CD4-positive, alpha-beta T cell treated with Interleukin-17A for 4 hours (primary cell): ENCODE data around the gene TMEM145.
"Not testable (repeated sequence)": the region's sequence is repeated elsewhere in the genome, so short reads cannot be mapped to it uniquely, and the experiment has no call there.

Experiments used
- DNase-seq: peaks from one replicate; pipeline ENCODE4 v3.0.0-alpha.2; 2020; ENCODE audit warnings: mixed read lengths

Gene TMEM145

DNA sequence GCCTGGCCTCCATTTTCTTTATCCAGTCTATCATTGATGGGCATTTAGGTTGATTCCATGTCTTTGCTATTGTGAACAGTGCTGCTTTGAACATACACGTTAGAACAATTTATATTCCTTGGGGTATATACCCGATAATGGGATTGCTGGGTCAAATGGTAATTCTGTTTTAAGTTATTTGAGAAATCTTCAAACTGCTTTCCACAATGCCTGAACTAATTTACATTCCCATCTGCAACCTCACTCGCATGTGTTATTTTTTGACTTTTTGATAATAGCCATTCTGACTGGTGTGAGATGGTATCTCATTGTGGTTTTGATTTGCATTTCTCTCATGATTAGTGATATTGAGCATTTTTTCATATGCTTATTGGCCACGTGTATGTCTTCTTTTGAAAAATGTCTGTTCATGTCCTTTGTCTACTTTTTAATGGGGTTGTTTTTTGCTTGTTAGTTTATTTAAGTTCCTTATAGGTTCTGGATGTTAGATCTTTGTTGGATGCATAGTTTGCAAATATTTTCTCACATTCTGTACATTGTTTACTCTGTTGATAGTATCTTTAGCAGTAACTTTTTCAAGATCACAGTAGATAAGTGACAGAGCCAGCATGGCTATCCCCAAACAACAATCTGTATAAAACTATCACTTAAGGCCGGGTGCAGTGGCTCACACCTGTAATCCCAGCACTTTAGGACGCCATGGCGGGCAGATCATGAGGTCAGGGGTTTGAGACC, 26.2 kb downstream of the TMEM145 start:
- not testable (repeated sequence) for DNase-seq

DNA sequence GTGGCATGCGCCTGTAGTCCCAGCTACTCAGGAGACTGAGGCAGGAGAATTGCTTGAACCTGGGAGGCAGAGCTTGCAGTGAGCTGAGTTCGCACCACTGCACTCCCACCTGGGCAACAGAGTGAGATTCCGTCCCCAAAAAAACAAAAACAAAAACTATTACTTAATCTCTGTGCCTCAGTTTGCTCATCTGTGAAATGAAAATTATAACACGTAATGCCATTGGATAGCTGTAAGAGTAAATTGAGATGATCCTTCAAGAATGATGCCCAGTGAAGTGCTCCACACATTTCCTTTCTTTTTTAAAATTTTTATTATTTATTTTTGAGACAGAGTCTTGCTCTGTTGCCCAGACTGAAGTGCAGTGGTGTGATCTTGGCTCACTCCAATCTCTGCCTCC, 26.8 kb downstream of the TMEM145 start:
- DNase-seq = not testable (repeated sequence)

DNA sequence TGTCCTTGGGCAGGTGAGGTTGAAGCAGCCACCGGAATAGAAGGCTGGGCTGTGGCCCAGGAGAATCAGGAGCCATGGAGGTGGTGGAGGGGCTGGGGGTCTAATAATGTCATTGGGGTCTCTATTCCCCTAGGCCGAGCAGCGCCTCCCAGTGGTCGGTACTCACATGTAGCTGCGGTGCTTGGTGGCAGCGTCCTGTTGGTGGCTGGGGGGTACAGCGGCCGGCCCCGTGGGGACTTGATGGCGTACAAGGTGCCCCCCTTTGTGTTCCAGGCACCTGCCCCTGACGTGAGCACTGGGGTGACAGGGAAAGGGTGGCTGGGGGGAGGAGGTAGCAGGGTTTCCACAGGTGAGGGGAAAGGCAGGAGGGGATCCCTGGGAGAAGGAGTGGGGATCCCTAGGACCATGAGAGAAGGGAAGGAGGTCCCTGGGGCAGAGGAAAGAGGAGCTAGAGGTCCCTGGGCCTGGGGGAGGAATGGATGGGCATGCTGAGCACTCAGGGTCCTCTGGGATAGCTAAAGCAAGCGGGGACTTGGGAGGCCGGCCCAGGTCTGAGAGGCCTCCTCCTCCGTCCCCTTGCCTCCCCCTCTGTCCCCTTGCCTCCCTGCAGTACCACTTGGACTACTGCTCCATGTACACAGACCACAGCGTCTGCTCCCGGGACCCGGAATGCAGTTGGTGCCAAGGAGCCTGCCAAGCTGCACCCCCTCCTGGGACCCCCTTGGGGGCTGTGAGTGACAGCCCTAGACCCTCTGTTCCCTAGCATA, 30.4 kb downstream of the TMEM145 start:
- DNase-seq = no peak

DNA sequence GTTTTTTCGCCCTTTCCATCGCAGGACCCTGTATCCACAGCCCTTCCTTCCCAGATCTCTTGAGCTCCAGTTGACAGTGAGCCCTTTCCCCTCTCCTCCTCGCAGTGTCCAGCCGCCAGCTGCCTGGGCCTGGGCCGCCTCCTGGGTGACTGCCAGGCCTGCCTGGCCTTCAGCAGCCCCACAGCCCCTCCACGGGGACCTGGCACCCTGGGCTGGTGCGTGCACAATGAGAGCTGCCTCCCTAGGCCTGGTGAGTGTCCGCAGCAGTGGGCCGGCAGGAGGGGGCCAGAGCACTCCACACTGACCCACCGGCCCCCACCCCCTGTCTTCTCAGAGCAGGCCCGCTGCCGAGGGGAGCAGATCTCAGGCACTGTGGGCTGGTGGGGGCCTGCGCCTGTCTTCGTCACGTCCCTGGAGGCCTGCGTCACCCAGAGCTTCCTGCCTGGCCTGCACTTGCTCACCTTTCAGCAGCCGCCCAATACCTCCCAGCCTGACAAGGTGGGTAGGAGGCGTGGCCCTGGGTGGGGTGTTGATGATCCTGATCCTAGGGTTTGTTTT, 31.3 kb downstream of the TMEM145 start:
- DNase-seq = no peak

DNA sequence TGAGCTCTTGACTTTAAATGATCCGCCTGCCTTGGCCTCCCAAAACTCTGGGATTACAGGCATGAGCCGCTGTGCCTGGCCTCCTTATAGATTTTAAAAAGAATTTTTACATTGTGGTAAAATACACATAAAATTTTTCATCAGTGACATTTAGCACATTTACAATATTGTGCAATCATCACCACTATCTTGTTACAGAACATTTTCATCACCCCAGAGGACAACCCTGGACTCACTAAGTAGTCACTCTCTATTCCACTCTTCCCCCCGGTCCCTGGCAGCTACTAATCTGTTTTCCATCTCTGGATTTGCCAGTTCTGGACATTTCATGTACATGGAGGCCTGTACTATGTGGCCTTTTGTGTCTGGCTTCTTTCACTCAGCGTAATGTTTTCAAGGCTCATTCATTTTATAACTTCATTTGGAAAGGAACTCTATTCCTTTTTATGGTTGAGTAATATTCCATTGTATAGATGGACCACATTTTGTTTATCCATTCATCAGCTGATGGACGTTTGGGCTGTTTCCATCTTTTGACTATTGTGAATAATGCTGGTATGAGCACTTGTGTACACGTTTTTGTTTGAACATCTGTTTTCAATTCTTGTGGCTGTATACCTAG, 32.2 kb downstream of the TMEM145 start:
- no peak for DNase-seq

DNA sequence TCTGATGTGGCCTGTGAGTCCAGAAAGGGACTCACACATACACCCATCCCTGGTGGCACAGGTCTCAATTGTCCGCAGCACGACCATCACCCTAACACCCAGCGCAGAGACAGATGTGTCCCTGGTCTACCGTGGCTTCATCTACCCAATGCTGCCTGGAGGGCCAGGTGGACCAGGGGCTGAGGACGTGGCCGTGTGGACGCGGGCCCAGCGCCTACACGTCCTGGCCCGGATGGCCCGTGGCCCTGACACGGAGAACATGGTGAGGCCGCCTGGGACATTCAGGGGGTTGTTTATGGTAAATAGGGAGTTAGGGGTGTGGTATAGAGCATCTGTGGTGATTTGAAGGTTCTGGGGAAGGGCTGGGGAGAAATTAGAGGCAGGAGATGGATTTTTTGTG, 35.1 kb downstream of the TMEM145 start:
- no peak for DNase-seq

DNA sequence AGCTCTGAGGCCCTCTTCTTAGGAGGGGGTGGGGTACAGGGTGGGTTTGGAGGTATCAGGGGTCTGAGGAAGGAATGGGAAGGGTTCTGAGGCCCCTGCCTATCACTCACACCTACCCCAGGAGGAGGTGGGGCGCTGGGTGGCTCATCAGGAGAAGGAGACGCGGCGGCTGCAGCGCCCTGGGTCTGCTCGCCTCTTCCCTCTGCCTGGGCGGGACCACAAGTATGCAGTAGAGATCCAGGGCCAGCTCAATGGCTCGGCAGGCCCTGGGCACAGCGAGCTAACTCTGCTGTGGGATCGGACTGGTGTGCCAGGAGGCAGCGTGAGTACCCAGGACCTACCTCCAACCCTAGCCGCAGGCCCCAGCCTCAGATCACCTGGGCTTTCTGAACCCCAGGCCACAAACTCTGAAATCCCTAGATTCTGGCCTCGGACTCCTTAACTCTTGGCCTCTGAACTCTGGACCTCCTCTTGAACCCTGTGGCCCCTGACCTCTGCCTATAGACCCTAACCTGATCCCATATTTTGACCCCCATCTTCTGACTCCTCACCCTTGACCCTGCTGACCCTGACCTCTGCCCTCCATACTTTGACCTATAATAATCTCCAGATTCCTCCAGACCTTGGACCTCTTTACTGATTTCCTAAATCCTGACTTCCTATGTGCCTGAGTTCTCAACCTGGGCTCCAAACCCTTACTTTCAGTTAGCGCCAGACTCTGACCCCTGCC, 36.4 kb downstream of the TMEM145 start:
- no peak for DNase-seq

DNA sequence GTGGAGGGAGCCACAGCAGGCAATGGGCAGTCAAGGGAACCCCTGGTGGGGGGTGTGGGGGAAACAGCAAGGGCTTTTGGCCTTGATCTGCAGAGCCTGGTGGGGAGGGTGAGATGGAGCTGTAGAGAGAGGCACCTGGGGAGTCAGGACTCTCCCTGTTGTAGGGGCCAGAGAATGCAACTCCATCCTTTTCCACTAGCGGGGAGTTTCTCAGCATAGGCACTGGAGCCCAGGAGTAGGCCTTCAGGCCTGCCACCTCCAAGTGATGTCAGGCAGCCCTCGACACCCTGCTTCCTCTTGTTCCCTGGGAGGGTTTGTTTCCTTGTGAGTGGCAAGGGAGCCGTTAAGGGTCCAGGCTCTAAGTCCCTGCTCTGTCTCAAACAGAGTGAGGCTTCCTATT, 37.3 kb downstream of the TMEM145 start:
- no peak for DNase-seq

DNA sequence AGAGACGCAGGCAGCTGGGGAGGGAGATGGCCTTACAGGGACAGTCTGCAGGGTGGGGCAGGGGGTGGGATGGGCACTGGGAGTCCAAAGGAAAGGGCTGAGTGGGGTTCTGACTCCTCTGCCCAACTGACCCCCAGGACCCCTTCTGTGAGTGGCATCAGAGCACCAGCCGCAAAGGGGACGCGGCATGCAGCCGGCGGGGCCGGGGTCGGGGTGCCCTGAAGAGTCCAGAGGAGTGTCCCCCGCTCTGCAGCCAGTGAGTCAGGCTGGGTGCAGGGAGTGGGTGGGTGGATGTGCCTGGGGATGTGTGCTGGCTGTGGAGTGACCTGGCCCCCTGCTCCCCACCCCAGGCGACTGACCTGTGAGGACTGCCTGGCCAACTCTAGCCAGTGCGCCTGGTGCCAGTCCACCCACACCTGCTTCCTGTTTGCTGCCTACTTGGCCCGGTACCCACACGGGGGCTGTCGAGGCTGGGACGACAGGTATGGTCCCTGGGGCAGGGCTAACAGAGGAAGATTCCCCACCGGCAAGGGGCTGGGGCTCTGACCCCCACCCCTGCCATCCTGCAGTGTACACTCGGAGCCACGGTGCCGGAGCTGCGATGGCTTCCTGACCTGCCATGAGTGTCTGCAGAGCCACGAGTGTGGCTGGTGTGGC, 38.1 kb downstream of the TMEM145 start:
- no peak for DNase-seq

DNA sequence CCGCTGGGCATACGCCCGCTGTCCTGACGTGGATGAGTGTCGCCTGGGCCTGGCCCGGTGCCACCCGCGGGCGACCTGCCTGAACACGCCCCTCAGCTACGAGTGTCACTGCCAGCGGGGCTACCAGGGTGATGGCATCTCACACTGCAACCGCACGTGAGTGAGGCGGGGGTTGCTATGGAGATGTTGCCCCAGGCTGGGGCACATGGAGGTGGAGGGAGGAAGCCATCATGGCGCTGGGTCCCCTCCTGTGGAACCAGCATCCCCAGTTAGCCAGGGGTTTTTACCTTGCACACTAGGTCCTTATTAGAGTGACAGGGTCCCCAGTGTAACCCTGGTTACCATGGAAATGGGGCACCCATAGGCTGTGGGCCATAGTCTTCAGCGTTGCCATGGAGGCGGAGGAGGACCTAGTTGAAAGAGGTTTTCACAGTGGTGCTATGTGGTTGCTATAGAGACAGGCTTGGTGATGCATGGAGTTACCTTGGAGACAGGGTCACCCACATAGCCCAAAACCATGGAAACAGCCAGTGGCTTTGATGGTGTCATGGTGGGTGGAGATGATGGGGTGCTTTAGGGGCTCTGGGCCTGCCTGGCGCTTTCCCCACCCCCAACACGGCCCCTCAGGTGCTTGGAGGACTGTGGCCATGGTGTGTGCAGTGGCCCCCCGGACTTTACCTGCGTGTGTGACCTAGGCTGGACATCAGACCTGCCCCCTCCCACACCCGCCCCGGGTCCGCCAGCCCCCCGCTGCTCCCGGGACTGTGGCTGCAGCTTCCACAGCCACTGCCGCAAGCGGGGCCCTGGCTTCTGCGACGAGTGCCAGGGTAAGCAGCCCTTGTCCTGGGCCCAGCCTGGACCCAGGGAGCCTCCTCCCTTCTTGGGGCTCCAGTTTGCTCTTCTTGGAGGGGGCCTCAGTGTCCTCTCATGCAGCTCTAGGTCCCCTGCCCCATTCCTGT, 39.5 kb downstream of the TMEM145 start:
- no peak for DNase-seq

DNA sequence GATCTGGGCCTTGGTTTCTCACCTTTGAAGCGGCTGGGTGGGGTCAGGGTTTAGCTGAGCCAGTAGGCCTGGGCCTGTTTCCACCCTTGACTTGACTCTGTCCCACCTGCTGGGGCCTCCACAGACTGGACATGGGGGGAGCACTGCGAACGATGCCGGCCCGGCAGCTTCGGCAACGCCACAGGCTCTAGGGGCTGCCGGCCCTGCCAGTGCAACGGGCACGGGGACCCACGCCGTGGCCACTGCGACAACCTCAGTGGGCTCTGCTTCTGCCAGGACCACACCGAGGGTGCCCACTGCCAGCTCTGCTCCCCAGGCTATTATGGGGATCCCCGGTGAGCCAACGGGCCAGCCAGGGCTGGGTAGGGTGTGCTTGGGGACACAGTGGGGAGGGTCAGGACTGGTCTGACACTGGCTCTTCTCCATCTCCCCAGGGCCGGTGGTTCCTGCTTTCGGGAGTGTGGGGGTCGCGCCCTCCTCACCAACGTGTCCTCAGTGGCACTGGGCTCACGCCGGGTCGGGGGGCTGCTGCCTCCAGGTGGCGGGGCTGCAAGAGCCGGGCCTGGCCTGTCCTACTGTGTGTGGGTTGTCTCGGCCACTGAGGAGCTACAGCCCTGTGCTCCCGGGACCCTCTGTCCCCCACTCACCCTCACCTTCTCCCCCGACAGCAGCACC, 40.4 kb downstream of the TMEM145 start:
- no peak for DNase-seq

DNA sequence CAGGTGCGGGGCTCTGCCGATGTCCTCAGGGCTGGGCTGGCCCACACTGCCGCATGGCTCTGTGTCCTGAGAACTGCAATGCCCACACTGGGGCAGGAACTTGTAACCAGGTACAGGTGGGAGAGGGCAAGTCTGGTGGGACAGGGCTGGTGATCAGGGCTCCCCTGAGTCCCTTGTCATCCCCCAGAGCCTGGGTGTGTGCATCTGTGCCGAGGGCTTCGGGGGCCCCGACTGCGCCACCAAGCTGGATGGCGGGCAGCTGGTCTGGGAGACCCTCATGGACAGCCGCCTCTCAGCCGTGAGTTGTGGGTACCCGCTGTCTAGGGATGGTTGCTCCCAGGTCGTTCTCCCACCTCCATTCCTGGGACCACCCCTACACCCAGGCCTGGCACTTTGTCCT, 42.8 kb downstream of the TMEM145 start:
- no peak for DNase-seq

DNA sequence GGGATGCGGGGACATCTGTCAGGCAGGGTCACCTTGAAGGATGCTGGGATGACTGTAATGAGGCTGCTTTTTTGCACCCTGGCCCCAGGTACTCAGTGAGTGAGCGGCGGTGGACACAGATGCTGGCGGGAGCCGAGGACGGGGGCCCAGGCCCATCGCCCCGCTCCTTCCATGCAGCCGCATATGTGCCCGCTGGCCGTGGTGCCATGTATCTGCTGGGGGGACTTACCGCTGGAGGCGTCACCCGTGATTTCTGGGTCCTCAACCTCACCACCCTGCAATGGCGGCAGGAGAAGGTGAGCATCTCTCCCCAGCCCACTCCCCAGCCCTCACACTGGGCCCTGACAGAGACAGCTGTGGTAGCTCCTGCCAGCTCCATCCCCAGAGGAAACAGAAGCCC, 43.6 kb downstream of the TMEM145 start:
- no peak for DNase-seq

DNA sequence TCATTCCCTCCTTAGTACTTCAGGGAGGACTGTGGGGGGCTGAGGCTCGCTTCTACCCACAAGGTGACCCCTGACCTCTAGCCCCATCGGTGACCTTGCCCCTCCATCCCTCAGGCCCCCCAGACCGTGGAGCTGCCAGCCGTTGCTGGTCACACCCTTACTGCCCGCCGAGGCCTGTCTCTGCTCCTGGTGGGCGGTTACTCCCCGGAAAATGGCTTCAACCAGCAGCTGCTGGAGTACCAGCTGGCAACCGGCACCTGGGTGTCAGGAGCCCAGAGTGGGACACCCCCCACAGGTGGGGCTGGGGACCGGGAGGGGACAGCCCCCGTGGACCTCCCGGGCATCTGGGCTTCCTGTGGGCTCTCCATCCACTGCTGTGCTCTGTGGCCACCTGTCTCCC, 44.2 kb downstream of the TMEM145 start:
- DNase-seq = no peak

DNA sequence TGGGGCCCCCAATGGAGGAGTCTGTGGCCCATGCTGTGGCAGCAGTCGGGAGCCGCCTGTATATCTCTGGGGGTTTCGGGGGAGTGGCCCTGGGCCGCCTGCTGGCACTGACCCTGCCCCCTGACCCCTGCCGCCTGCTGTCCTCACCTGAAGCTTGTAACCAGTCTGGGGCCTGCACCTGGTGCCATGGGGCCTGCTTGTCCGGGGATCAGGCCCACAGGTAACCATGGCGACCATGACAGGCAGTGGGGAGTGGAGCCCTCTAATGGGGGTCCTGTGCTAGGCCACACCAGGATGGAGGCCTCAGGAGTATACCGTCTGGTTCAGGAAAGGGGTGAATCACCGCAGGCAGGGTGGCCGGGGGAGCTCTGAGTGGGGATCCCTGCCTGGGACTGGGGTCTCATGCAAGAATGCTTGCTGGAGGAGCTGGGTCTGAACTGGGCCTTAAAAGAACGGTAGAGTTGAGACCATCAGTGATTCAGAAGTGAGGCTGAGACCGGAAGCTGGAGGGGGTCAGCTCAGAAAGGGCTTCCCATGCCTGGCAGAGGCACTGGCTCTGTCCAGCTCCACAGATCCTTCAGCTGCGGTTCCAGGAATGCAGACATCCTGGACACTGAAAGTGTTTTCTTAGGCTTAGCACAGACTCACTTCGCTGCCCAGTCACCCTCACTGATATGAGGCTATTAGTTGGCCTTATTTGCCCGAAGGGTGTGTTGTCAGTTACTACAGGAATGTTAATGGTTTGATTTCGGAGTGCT, 47.9 kb downstream of the TMEM145 start:
- no peak for DNase-seq

DNA sequence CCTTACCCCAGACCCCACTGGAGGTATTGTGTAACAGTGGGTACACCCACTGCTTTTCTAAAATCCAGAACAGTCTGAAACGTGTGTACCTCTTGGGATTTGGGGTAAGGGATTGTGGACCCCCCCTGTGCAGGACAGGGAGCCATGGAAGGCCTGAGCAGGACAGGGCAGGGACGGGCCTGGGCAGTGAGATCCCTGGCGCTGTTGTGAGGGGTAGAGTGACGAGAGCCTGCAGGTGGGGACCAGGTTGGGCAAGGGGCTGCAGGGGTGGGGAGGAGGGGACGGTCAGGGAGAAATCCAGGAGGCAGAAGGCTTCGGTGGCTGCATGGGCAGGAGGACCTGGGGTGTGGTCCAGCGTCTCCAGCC, 48.4 kb downstream of the TMEM145 start:
- DNase-seq = no peak

DNA sequence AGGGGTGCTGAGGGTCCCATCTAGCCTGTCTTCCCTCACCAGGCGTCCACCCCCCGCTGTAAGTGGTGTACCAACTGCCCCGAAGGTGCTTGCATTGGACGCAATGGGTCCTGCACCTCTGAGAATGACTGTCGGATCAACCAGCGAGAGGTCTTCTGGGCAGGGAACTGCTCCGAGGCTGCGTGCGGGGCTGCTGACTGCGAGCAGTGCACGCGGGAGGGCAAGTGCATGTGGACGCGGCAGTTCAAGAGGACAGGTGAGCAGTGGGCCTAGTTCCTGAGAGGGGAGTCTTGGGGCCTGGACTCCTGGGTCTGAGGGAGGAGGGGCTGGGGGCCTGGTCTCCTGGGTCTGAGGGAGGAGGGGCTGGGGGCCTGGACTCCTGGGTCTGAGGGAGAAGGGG, 49.2 kb downstream of the TMEM145 start:
- no peak for DNase-seq

DNA sequence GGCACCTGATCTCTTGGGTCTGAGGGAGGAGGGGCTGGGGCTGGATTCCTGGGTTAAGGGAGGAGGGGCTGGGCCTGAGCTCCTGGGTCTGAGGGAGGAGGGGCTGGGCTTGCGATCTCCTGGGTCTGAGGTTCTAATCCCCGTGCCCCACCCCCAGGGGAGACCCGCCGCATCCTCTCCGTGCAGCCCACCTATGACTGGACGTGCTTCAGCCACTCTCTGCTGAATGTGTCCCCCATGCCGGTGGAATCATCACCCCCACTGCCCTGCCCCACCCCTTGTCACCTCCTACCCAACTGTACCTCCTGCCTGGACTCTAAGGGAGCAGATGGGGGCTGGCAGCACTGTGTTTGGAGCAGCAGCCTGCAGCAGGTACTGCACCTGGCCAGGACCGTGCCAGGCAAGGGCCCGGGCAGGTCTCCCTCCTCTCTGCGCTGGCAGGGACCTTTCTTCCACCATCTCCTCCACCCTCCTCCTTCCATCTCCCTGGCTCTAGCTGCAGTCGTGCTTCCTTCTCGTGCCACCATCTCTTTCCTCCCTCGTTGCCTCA, 49.9 kb downstream of the TMEM145 start:
- DNase-seq = no peak

DNA sequence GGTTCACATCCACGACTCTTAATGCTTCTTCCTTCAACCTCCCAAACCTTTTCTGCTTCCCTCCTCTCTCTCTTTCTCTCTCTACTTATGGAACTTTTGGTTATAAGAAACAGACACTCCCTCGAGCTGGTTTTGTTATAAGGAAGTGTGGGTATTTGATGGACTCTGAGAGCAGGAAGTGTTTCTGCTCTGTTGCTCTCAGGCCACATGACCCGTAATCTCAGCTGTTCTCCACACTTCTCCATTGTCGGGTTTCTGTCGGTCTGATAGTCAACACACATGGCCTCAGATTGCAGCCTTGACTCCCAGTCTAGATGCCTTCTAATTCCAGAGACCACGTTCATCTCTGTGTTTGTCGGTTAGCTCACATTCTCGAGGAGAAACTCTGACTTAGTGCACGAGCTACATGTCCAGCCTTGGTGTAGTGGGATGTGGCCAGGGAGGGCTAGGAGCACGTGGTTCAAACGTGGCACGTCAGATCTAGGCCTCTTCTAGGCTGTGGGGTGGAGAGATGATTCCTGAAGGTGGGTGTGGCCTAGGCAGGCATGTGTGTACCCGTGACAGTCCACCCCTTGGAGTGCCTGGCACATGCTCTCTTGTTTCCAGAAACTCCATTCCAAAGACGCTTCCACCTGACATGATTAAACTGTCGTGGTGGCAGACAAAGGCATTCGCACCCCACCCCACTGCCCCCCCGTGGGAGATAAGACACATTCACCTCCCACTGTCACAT, 50.7 kb downstream of the TMEM145 start:
- no peak for DNase-seq
